Medulla oblongata (tissue), 1 donor: ENCODE data around the gene TESMIN.

ENCODE experiments used
- DNase-seq: peaks from one replicate; pipeline ENCODE4 v3.0.0-alpha.2; 2015; ENCODE audit errors: extremely low spot score

Gene TESMIN

GRCh38 chr11:68683121-68683520, 68.2 kb downstream of the TESMIN start:
- DNase-seq, result no peak

DNA sequence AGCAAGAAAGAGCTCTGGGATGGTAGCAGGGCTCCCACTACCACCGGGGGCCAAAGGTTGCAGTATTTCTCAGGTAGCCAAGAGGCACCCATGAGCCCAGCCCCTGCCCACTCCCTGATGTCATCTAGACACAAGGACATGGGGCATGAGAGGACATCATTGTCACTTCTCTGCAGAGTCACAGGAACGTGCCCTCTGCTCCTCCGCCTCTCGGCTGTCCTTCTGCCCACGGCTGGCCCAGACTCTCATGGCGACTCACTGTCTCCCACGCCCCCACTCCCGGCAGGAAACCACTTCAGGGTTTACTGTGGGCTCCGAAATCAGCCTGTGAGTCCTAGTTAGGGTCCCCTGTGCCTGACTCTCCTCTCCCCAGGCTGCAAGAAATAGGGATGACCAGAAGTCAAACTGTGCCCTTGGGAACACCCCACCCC, 68.8 kb downstream of the TESMIN start:
- no peak for DNase-seq

DNA sequence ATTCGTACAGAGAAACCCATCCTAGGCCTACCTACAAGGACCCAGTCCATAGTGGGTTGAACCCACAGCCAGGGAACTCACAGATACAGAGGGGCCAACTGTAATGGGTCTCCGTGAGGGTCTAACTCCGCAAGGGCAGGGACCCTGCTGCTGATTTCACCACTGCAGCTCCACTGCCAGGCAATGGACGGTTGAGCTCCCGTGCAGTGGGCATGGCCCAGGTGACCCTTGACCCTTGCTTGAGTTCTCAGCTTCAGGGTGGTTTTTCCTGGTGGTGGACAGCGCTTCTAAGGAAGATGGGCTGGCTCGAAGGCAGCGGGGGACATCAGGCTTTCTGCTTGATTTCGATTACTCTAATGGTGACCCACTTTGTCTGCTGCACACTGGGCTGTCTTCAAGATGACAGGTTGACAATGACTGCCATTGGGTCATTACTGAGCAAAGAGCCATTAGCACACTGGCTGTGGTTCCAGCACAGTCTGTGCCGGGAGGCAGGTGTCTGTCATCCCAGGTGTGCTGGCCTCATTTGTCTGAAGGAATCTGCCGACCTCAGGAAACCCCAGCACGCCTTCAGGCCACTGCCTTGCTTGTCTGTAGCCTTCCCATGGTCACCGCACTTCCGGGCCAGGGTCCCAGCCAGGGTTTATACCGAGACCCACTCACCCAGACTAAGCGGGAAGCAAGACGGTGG, 70.6 kb downstream of the TESMIN start:
- DNase-seq, result no peak

GRCh38 chr11:68678031-68678441, 73.3 kb downstream of the TESMIN start:
- no peak for DNase-seq

GRCh38 chr11:68677432-68677831, 73.9 kb downstream of the TESMIN start:
- no peak for DNase-seq

DNA sequence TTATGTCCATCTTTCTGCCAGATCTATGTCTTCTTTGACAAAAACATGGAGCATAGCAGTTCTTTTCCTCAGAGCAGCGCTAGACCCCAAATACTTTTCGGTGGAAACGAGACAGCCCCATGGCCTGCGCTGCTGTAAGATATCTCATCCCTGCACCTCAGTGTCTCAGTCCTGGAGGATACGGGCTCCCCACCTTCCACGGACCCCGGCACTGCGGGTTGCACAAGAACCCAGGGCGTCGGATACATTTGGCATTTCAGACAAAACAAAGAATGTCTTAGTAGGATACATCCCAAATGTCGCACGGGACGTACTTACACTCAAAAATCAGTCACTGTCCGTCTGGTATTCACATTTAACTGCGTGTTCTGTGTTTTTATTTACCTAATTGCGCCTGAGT, 76.9 kb downstream of the TESMIN start:
- DNase-seq, result no peak

GRCh38 chr11:68673991-68674390, 77.3 kb downstream of the TESMIN start:
- DNase-seq, result no peak

DNA sequence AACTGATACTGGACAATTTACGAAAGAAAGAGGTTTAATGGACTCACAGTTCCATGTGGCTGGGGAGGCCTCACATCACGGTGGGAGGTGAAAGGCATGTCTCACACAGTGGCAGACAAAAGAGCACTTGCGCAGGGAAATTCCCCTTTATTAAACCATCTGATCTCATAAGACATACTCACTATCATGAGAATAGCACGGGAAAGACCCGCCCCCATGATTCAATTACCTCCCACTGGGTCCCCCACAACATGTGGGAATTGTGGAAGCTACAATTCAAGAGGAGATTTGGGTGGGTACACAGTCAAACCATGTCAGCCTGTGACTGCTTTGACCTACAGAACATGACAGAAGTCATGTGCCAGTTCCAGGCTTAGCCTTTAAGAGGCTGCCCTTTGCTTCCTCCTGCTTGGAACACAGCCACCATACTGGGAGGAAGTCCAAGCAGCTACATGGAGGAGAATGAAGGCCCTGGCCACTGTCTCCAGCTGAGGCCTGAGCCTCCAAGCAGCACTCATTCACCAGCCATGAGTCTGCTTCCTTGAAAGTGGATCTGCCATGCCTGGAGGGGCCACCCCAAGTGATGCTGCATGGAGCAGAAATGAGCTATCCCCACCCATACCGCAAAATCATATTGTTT, 77.9 kb downstream of the TESMIN start:
- no peak for DNase-seq

GRCh38 chr11:68670208-68670992, 80.9 kb downstream of the TESMIN start:
- DNase-seq, result no peak

GRCh38 chr11:68669301-68670090, 81.8 kb downstream of the TESMIN start:
- DNase-seq, result no peak

- no peak for DNase-seq
These were observed 83.5 kb downstream of the TESMIN start for GRCh38 chr11:68667511-68668500.

DNA sequence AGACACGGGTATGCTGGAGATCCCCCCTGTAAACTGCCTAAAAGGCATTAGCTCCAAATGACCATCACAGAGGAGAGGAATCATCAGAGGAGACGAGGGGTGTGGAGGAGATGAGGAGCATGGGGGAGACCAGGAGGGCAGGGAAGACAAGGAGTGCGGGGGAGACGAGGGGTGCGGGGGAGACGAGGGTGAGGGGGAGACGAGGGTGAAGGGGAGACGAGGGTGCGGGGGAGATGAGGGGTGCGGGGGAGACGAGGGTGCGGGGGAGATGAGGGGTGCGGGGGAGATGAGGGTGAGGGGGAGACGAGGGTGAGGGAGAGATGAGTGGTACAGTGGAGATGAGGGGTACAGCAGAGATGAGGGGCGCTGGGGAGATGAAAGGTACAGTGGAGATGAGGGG, 84.5 kb downstream of the TESMIN start:
- DNase-seq, result no peak

DNA sequence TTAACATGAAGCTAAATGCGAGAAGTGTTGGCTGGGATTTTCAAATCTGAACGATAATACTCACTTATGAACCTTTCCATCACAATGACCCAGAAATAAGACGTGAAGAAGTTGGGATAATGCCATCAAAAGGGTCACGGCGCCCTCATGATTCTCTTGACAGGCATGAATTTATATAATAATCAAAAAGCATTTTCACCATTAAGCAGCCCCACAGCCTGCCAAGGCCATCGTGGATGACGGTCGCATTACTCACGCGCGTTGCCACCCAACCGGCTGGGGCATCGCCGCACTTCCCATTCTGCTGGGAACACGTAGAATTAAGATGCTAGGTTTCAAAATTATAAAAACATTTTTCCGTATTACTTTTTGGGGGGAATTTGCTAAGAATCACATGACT, 85.9 kb downstream of the TESMIN start:
- DNase-seq, result no peak

GRCh38 chr11:68664906-68665305, 86.4 kb downstream of the TESMIN start:
- DNase-seq, result no peak

- no peak for DNase-seq
These were observed 87.2 kb downstream of the TESMIN start for GRCh38 chr11:68664141-68664540.

DNA sequence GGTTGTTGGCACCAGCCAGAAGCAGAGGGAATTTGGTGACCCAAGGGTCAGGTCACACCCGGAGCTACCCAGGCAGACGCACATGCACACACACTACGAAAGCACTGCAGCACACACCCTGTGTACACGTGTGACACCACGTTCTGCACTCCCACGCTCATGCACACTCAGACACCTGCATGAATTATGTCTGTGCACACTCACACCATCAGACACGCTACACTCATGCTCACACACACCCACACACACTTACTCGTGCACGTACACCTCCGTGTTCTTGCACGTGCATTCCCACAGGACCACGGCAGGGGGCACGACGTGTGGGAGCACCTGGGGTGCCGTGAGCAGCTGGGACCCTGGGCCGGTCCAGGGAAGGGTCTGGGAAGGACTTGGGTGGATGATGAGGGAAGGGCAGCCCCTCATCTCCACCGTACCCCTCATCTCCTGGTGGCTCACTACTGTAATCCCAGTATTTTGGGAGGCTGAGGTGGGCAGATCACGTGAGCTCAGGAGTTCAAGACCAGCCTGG, 87.8 kb downstream of the TESMIN start:
- no peak for DNase-seq

DNA sequence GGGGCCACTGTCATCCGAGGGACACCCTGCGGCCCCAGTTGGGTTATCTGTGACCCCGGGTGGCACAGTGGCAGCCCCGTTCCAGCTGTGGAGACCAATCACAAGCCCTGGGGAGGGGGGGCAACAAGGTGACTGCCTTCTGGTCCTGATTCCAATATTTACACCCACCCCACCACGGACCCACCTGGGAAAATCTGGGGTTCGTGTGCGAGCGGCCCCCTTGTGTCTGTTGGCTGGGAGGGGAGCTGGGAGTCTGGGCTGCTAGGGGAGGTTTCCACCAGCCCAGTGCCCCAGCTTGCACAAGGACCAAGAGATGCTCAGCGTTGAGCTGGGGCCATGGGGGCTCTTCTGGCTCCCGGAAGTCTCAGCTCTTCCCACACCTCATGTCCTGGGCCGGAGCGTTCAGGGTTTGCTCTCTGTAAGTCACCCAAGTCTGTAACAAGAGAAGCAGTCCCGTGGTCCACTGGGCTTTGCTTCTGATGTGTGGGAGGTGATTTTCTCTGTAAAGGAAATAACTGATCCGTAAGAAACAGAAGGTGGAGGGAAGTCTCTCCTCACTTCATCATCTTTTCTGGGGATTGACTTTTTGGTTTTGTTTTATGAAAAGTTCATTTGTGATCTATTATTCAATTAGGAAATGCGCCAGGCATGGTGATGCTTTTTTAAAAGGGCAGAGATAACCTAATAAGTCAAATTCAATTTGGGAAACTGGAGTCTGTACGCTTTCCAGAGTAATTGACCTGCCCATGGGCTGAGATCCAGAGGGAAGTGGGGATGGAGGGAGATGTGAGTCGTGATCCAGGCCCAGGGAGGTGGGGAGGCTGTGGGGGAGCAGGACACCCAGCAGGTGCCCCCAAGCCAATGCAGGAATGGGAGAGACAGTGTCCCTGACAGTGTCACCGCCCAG, 89.4 kb downstream of the TESMIN start:
- DNase-seq, result no peak

DNA sequence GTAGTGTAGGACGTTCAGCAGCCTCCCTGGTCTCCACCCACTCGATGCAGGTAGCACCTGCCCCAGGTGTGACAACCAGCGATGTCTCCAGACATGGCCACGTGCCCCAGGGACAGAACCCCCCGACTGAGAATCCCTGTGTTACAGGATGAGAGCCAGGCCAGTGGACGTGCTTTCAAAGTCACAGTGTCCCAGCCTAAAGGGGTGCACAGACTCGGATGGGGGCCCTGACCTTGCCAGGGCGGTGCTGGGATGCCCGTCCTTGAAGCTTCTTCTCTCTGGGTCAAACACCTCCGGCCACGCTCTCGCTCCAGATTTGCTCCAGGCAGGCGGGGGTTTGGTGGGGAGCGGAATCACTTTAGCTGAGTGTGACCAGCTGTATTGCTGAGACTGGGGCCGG, 90.3 kb downstream of the TESMIN start:
- no peak for DNase-seq

GRCh38 chr11:68660066-68660810, 91.1 kb downstream of the TESMIN start:
- no peak for DNase-seq
